Fibroblast of the conjunctiva (primary cell): ENCODE measurements around the gene IGSF3.

ENCODE experiments used
- DNase-seq: peaks from one replicate; pipeline ENCODE4 v3.0.0-alpha.2; 2010; ENCODE audit warnings: low read depth

IGSF3 gene

DNA sequence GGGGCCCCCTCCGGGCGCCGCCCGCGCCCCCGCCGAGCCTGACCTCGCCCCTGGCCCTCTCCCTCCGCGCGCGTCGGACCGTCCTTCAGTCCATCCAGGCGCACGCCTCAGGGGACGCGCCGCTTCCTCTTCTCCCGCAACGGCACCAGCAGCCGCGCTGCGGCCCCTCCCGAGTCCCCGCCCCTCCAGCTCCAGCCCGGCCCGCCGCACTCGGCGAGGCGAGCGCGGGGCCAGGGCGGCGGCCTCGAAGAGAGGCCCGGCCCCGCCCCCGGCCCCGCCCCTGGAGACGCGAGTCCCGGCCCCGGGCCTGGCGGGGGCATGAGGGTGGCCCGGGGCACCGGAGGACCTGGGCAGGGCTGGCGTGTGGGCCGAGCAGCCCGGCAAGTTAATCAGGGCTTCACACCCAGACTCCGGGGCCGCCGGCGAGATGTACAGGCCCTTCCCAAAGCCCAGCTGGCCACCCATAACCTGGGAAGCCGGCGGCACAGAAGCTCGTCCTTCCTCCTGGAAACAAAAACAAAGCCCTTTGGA is at the start of gene IGSF3:
Gene IGSF3 (minus strand): TSS at position 159 of the 531 bp plus-strand sequence. CDS start 1,407 bp downstream, outside the sequence.
- no peak for DNase-seq

- no peak for DNase-seq
These were observed 49.8 kb upstream of the IGSF3 start for GRCh38 chr1:116717318-116717717.

GRCh38 chr1:116716391-116716790 is 48.9 kb upstream of the IGSF3 start:
- DNase-seq = no peak

DNA sequence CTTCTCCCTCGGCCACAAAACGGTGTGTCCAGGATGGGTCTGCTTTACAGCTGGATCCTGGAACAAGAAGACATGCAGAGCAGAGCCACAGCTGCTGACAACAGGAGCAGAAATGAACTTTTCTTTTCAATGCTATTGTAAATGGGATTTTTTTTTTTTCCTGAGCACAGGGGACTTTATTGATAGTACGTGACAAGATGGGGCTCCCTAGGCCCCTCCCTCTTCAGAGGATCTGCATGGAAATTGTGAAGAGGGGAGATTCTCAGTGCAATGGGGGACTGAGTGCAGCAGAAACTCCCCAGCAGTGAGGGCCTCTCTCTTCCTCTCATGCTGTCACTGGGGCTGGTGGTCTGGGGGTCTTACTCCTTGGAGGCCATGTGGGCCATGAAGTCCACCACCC is 45.9 kb upstream of the IGSF3 start:
- DNase-seq = no peak

DNA sequence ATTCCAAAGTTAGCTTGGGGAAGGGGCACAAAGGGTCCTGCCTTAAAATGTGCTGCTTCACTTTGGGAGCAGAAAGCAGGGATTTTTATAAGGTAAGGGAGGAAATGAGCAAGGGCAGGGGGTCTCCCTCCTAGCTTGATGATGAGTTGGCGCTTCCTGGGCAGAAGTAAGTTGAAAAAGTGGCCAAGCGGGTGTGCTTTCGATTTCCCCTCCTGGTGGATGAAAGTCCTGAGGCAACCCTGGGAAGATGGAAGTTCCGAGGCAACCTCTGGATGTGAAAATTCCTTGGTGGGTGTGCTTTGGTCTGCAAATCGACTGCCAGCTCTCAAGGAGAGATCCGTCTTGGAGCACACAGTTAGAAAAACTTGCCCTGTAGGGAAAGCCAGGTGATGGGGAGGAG is 45.0 kb upstream of the IGSF3 start:
- DNase-seq = no peak

GRCh38 chr1:116711263-116711840 is 43.8 kb upstream of the IGSF3 start:
- DNase-seq = no peak

DNA sequence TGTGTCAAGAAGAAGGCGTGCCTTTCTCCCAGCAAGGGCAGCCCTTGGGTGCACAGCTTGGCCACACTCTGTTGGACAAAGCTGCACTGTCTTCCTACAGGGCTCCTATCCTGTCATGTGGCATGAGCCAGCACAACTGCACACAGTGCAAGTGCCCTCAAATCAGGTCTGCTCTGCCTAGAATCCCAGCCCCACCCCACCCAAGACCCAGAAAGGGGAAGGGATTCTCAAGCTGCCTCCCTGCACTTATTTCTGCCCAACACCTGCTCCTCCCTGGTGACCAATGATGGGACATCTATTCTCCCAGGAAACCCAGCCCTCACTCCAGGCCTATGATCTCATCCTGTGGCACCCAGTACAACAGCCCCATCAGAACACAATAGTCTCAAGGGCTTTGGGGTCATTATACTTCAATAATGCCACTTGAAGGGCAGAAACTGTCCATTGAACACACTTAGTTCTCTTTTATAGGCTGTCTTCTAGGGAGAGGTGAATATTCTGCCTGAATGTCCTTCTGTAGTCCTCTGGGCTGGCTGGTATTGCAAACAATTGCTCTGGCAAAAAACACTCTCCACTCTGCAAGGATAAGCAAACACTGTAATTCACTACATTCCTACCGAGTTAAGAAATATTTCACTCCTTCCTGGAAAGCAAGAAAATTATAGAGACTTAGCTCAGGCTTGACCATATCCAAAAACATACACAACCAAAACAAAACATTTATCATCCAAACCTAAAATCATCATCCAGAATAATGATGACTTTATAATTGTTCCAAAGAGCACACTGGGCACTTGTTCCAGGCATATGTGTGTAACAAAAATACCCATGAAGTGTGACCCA is 43.1 kb upstream of the IGSF3 start:
- no peak for DNase-seq

GRCh38 chr1:116709666-116710167 is 42.2 kb upstream of the IGSF3 start:
- no peak for DNase-seq

DNA sequence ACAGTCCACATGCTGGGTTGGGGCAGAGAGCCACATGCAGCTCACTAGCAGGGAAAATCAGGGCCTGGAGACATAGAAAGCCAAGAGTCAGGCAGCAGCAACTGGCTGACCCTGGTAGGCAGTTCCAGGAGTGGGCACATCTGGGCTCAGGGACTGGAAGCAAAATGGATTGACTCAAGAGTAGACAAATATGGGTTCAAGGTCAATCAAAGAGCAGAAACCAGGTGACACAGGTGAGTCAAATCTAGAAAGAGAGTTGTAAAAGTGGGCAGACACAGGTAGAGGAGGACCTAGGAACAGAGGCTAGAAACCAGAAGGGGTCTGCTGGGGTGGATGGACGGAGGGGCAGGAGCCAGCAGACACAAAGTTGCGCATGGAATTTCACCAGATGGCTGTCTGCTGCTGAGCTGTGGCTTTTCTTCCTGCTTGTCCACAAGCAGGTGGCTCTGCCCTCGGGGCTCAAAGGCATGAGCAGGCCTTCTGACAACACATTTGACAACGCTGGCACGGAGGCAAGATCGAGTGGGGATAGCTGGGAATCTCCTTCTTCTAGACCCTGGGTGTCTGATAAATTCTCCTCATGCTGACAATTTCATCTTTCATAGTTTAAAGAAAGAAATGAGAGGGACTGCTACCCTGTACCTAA is 40.8 kb upstream of the IGSF3 start:
- DNase-seq = no peak

DNA sequence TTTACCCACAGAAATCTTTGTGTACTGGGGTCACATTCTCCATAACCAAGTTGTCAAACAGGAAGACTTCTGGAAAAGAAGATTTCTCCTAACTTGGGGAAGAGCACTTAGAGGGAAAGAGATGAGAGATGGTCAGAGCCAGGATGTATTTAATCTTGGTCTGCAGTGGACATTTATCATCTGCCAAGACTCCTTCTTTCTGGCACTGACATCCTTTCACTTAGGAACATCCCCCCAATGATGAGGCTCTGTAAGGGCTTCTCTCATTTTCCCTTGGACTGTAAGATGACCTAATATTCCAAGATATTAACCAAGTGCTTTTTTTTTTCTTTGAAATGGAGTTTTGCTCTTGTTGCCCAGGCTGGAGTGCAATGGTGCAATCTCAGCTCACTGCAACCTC is 39.3 kb upstream of the IGSF3 start:
- DNase-seq = no peak

GRCh38 chr1:116706123-116706522 is 38.6 kb upstream of the IGSF3 start:
- DNase-seq = no peak

- DNase-seq = no peak
These were observed 36.7 kb upstream of the IGSF3 start for GRCh38 chr1:116704278-116704677.

- no peak for DNase-seq
These were observed 32.1 kb upstream of the IGSF3 start for GRCh38 chr1:116699605-116700004.

- DNase-seq = no peak
These were observed 30.7 kb upstream of the IGSF3 start for GRCh38 chr1:116698244-116698595.

DNA sequence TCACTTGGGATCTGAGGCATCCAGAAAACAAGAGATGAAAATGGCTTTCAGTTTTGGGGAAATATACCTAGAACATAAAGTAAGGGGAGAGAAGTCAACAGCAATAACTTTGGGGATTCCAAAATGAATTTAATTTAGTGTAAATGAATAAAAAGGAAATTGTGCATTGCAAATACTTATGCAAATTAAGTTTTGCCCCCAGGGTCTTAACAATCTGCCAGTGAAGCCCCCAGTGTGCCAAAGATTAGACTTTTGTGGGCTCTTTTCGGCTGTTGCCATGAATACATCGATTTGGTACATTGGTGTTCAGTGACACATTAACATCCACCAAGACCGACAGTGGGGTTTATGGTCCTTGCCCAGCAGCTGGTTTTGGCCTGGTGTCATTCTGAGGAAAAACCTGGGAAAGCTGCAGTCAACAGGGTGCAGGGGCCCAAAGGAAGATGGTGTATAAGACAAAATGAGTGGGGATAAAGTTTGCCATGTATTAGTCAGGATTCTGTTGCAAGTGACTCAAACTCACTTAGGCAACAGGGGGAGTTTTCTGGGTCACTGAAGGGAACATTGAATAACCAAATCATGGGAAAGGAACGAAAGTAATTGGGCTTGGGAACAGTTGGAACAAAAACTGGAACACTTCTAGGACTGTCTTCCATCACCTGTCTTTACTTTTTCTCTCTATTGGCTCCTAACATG is 30.2 kb upstream of the IGSF3 start:
- DNase-seq = no peak

DNA sequence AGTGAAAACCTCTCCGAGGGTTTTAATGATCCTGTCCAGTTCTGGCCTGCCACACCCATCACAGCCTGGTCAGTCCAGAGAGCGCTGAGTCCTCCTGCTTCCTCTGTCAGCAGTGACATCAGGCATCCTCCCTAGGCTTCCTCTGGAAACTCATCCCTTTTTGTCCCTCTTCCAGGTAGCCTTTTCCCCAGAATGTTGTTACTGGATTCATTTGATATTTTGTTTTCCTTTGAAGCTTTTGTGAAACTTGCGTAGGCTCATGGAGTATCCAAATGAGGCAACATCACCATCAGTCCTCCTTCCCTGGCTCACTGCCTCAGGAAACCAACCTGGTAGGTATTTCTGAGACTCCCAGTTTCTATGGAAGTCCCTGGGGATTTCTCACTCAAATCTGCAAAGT is 27.0 kb upstream of the IGSF3 start:
- no peak for DNase-seq

DNA sequence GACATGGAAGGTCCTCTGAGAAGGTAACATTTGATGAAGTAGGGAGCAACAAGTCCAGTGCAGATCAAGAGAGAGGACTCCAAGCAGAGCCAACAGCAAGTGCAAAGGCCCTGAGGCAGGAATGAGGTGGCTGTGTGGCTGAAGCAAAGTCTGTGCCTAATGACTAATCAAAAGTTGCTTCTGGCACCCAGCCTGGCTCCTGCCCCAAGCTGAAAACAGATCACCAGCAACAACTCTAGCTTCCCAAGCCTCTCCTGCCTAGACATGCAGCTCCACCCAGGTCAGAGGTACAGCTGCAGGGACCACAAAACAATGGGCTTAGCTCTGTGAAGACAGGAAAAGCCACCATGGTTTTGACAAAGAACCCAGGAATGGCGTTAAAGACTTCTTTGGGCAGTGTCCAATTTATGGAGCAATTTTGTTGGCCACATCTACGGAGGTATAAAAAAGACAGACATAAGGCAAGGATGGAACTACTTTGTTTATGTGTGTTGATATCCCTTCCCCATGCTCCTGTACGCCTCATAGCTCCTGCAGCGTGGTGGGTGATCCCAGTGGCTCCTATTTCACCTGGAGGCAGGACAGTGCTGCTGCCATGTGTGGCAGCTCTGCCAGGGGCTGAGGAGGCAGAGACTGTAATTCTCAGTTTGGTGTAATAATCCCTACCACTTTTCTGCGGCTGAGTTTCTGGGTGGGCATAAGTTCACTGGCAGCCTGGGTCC is 26.4 kb upstream of the IGSF3 start:
- DNase-seq = peak; percentile 51

DNA sequence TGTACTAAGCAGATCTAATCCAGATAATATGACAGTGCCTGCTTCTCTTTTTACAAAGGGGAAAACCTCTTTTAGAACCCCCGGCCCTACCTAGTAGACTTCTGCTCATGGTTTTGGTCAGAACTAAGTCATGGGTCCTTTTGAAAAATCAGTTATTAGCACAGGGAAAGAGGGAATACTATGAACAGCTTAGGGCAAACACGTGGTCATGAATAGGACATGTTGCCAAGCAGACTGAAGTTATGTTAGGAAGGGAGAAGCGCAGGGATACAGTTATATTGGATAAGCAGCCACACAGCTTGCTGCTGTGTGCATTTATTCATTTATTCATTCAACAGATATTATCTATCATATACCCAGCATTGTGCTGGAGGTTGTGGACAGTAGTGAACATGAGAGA is 25.3 kb upstream of the IGSF3 start:
- DNase-seq = no peak

GRCh38 chr1:116690849-116691406 is 23.4 kb upstream of the IGSF3 start:
- peak; percentile 31 for DNase-seq

GRCh38 chr1:116690396-116690848 is 22.9 kb upstream of the IGSF3 start:
- no peak for DNase-seq

DNA sequence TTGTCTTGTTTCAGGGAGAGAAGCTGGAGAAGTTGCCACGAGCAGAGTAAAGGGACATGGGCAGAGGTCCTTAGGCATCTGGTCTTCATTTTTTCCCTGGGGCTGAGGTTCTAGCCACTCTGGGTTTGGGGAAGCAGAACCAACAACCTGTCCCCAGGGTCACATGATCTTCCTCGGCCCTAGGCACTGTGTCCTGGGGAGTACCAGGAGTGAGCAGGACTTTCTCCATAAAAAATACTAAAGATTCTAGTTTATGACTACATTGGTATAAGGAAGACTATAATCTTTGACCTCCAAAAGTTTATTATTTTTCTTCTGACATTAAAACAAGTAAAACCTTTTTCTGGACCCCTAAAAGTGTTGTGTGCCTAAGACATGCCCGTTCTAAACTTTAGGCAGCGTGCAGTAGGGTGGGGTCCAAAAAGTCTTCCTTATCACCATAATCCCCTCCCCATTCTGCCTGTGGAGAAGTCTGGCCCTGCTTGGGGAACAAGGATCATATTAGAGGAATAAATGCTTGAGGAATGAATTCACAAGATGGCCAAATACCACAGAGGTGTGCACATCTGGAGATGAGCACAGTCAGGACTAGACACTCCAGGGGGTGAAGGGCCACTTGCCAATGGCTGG is 19.3 kb upstream of the IGSF3 start:
- DNase-seq = no peak
